CD4-positive, alpha-beta memory T cell (primary cell): Measurements from ENCODE around the gene ANKRD30B. TPM values are rescaled to one million over a fixed set of nuclear protein-coding genes. Genes with fewer than 3 reads are reported as not detected.
"Not testable (repeated sequence)": the region's sequence is repeated elsewhere in the genome, so short reads cannot be mapped to it uniquely, and the experiment has no call there.

Source experiments
- CTCF ChIA-PET: fragments of 350-600 bp; sonication (Branson Sonifier 250); formaldehyde crosslinking; loops from one replicate; lab custom pipeline; 2021; ENCODE audit warnings: inconsistent platforms; ENCODE audit not compliant: partially characterized antibody; lab: Charles Lee
- POLR2A ChIA-PET: fragments of 350-600 bp; sonication (Branson Sonifier 250); formaldehyde crosslinking; loops from one replicate; lab custom pipeline; 2021; ENCODE audit not compliant: partially characterized antibody; lab: Charles Lee
- DNase-seq, 5 donors: peaks; one replicate each; pipeline versions ENCODE4 v3.0.0 to v3.0.0-alpha.2; 2020 to 2022; ENCODE audit warnings: mixed read lengths in 1 of 5
- H3K27ac ChIP-seq: one replicate; pipeline ENCODE4 v1.7.0; 2013; ENCODE audit warnings: low read depth, low read length
- H3K27me3 ChIP-seq: 2 replicates; pipeline ENCODE4 v1.7.0; 2013; ENCODE audit warnings: mild to moderate bottlenecking, low read length, moderate library complexity; ENCODE audit not compliant: insufficient read depth
- H3K36me3 ChIP-seq: 2 replicates; pipeline ENCODE4 v1.7.0; 2013; ENCODE audit warnings: mild to moderate bottlenecking, low read length, moderate library complexity; ENCODE audit not compliant: insufficient read depth
- H3K4me1 ChIP-seq: 2 replicates; pipeline ENCODE4 v1.7.0; 2013; ENCODE audit warnings: mild to moderate bottlenecking, low read length, moderate library complexity; ENCODE audit not compliant: insufficient read depth
- H3K4me3 ChIP-seq, 2 donors: one replicate each; pipeline ENCODE4 v1.7.0; 2013; ENCODE audit warnings: low read length in 2 of 2, mild to moderate bottlenecking in 1 of 2
- H3K9me3 ChIP-seq, 2 donors: one replicate each; pipeline ENCODE4 v1.7.0; 2013; ENCODE audit warnings: low read length in 2 of 2, control low read depth in 1 of 2; ENCODE audit not compliant: control insufficient read depth in 1 of 2
- H3K27ac Mint-ChIP-seq, 7 donors: one replicate each; pipeline ENCODE4 v1.8.0; 2020 to 2021; ENCODE audit warnings: mixed read lengths in 7 of 7, mild to moderate bottlenecking in 6 of 7, inconsistent platforms in 3 of 7, moderate library complexity in 3 of 7
- H3K27me3 Mint-ChIP-seq, 2 donors: one replicate each; pipeline ENCODE4 v1.8.0; 2020 to 2021; ENCODE audit warnings: mixed read lengths in 2 of 2
- H3K36me3 Mint-ChIP-seq, 2 donors: one replicate each; pipeline ENCODE4 v1.8.0; 2020 to 2021; ENCODE audit warnings: mixed read lengths in 2 of 2, inconsistent platforms in 1 of 2, mild to moderate bottlenecking in 1 of 2
- H3K4me1 Mint-ChIP-seq, 4 donors: one replicate each; pipeline ENCODE4 v1.8.0; 2020 to 2021; ENCODE audit warnings: mixed read lengths in 4 of 4, mild to moderate bottlenecking in 1 of 4
- H3K4me3 Mint-ChIP-seq, 8 donors: one replicate each; pipeline ENCODE4 v1.8.0; 2020 to 2021; ENCODE audit warnings: mixed read lengths in 8 of 8, mild to moderate bottlenecking in 7 of 8, moderate library complexity in 6 of 8, inconsistent platforms in 3 of 8
- H3K9me3 Mint-ChIP-seq, 8 donors: one replicate each; pipeline ENCODE4 v1.8.0; 2020 to 2021; ENCODE audit warnings: mixed read lengths in 8 of 8, mild to moderate bottlenecking in 5 of 8, inconsistent platforms in 3 of 8, moderate library complexity in 1 of 8
- intact Hi-C: fragments of 100-400 bp; cut with micrococcal nuclease; formaldehyde crosslinking; loops from one replicate; pipeline ENCODE4 v1.15.1; 2023
- polyA plus RNA-seq, 2 donors: library from polyadenylated mRNA; unstranded; fragments of 300-500 nt; fragmentation: Illumina TruSeq; gene quantifications; one replicate each; pipeline ENCODE4 v1.2.3, GENCODE V29; 2021
- total RNA-seq, 2 experiments: library from RNA; stranded (reverse); gene quantifications; one replicate each; pipeline ENCODE4 v1.2.3, GENCODE V29; 2021

The ANKRD30B gene
- total and polyA plus RNA-seq, 4 experiments from 2014 or later: 0.07 TPM; not detected in 3

DNA sequence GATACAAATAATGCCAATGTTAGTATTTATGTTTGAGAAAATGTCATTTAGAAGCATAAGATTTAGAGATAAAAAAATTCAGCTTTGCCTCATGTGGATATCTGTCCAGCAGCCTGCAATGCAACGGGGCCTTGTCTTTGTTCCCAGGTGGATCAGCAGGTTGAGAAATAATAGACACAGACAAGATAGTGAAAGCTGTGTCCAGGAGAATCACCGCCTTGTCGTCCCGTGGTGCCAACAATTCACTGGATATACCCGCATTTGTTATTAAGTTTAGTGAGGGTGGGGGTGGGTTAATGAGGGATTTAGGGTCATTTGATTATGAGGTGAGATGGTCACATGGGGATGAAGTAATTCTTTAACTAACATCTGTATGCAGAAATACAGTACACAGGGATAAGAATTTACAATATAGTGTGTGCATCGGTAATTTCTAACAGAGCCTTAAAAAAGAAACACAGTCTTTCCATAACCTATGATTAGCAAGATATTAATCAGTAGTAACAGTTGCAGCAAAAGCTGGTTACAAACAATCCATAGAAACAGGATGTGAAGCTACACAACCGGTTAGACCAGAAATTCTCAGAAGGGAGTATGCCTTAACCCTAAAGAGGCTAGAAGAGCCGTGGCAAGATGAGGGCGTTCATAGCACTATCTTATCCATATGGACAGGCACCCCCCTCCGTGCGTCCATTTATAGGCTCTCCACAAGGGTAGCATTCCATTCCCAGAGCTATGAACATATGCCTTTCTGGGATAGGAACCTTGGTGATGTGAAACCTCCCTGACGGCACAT lies 50.2 kb downstream of the ANKRD30B start:
- H3K4me3 Mint-ChIP-seq, intact Hi-C loops: not testable (repeated sequence)

DNA sequence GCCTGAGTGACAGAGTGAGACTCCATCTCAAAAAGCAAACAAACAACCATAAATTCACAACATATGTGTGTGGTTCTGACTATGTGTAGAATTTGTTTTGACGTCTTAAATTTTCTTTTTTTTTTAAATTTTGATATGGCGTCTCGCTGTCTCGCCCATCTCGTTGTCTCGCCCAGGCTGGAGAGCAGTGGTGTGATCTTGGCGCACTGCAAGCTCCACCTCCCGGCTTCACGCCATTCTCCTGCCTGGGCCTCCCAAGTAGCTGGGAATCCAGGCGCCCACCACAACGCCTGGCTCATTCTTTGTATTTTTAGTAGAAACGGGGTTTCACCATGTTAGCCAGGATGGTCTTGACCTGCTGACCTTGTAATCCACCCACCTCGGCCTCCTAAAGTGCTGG lies 63.1 kb downstream of the ANKRD30B start:
- intact Hi-C loops, H3K4me1 ChIP-seq, H3K27me3 Mint-ChIP-seq, DNase-seq, H3K36me3 ChIP-seq, H3K4me3 ChIP-seq, CTCF ChIA-PET, H3K27ac Mint-ChIP-seq, H3K36me3 Mint-ChIP-seq, H3K27ac ChIP-seq, H3K27me3 ChIP-seq, H3K4me3 Mint-ChIP-seq, POLR2A ChIA-PET, H3K4me1 Mint-ChIP-seq, H3K9me3 ChIP-seq: not testable (repeated sequence)
- peaks cover 0 to 13% (median 4%) of the 10 kb centered on the region in 8 donors for H3K9me3 Mint-ChIP-seq

More for the DNA sequence above, 50.2 kb downstream of the ANKRD30B start:
- H3K36me3 Mint-ChIP-seq, H3K27me3 ChIP-seq, CTCF ChIA-PET, H3K27me3 Mint-ChIP-seq, H3K4me1 ChIP-seq, H3K4me3 ChIP-seq, POLR2A ChIA-PET, DNase-seq, H3K27ac Mint-ChIP-seq, H3K9me3 ChIP-seq, H3K4me1 Mint-ChIP-seq, H3K27ac ChIP-seq, H3K36me3 ChIP-seq: not testable (repeated sequence)
- peaks cover 0 to 16% (median 10%) of the 10 kb centered on the region in 8 donors for H3K9me3 Mint-ChIP-seq

DNA sequence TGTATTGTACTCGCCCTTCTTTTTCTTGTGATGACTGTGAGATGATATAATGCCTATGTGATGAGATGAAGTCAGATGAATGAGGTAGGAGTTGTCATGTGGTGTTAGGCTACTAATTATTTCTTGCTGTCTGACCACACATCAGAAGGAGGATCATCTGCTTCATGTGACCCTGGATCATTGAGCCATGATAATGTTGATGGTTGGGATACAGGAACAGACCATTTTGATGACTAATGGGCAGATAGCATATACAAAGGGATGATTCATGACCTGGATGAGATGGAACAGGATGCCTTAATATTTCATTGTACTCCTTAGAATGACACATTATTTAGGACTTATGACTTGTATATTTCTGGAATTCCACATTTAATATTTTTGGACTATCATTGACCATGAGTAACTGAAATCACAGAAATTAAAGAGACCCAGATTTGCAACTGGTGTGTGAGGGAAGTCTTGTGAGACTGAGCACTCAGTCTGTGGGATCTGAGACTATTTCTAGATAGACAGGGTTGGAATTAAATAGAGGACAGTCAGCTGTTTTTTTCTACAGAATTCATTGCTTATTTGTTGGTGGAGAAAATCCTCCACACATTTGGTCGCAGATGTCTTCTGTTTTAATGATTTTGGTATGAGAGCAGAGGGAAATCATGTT lies 79.1 kb downstream of the ANKRD30B start:
- H3K27ac Mint-ChIP-seq, H3K9me3 ChIP-seq, H3K27me3 Mint-ChIP-seq, H3K4me3 Mint-ChIP-seq, H3K4me1 ChIP-seq, H3K9me3 Mint-ChIP-seq, DNase-seq, H3K36me3 Mint-ChIP-seq, H3K4me3 ChIP-seq, POLR2A ChIA-PET, intact Hi-C loops, H3K27me3 ChIP-seq, H3K27ac ChIP-seq, H3K36me3 ChIP-seq, CTCF ChIA-PET, H3K4me1 Mint-ChIP-seq: not testable (repeated sequence)

DNA sequence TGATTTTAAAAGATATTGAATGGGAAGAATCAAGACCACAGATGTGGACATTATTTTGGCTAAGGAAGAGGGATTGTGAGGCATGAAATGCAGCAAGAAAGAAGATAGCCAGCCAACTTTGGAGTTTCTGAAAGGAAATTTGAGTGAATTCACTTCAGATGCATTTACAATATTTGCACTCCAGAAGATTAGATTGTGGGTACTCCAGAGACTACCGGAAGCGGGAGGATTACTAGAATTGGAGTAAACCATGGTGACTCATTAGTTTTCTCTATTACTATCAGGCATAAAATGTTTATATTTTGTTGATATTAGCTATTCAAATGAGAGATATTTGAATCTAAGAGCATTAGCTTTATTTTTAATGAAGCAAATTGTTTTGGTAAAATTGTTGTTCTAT lies 93.6 kb downstream of the ANKRD30B start:
- H3K9me3 ChIP-seq, H3K27ac Mint-ChIP-seq, H3K4me3 ChIP-seq, POLR2A ChIA-PET, DNase-seq, H3K27me3 ChIP-seq, CTCF ChIA-PET, intact Hi-C loops, H3K9me3 Mint-ChIP-seq, H3K36me3 Mint-ChIP-seq, H3K27ac ChIP-seq, H3K36me3 ChIP-seq, H3K4me1 Mint-ChIP-seq, H3K4me1 ChIP-seq, H3K27me3 Mint-ChIP-seq, H3K4me3 Mint-ChIP-seq: not testable (repeated sequence)

DNA sequence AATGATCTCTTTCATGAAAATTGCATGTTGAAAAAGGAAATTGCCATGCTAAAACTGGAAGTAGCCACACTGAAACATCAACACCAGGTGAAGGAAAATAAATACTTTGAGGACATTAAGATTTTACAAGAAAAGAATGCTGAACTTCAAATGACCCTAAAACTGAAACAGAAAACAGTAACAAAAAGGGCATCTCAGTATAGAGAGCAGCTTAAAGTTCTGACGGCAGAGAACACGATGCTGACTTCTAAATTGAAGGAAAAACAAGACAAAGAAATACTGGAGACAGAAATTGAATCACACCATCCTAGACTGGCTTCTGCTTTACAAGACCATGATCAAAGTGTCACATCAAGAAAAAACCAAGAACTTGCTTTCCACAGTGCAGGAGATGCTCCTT lies 103.6 kb downstream of the ANKRD30B start:
- H3K4me1 ChIP-seq, POLR2A ChIA-PET, H3K9me3 Mint-ChIP-seq, H3K4me1 Mint-ChIP-seq, H3K36me3 ChIP-seq, H3K4me3 ChIP-seq, H3K27ac ChIP-seq, intact Hi-C loops, CTCF ChIA-PET, H3K9me3 ChIP-seq, H3K4me3 Mint-ChIP-seq, H3K27ac Mint-ChIP-seq, H3K27me3 ChIP-seq, DNase-seq, H3K36me3 Mint-ChIP-seq, H3K27me3 Mint-ChIP-seq: not testable (repeated sequence)

DNA sequence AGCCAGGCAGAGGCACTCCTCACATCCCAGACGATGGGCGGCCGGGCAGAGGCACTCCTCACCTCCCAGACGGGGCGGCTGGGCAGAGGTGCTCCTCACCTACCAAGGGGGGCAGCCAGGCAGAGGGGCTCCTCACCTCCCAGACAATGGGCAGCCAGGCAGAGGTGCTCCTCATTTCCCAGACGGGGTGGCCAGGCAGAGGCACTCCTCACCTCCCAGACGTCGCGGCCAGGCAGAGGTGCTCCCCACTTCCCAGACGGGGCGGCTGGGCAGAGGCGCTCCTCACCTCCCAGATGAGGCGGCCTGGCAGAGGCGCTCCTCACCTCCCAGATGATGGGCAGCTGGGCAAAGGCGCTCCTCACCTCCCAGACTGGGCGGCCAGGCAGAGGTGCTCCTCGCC lies 107.7 kb downstream of the ANKRD30B start:
- H3K9me3 Mint-ChIP-seq, H3K4me1 ChIP-seq, H3K27me3 Mint-ChIP-seq, intact Hi-C loops, H3K27ac ChIP-seq, H3K4me3 ChIP-seq, H3K9me3 ChIP-seq, H3K4me3 Mint-ChIP-seq, H3K27me3 ChIP-seq, H3K36me3 ChIP-seq, H3K4me1 Mint-ChIP-seq, CTCF ChIA-PET, POLR2A ChIA-PET, H3K27ac Mint-ChIP-seq, DNase-seq, H3K36me3 Mint-ChIP-seq: not testable (repeated sequence)

DNA sequence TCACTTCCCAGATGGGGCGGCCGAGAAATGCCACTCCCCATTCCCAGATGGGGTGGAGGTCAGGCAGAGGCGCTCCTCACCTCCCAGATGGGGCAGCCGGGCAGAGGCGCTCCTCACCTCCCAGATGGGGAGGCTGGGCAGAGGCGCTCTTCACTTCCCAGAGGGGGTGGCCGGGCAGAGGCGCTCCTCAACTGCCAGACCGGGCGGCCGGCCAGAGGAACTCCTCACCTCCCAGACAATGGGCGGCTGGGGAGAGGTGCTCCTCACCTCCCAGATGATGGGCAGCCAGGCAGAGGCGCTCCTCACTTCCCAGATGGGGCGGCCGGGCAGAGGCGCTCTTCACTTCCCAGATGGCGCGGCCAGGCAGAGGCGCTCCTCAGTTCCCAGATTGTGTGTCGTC lies 108.3 kb downstream of the ANKRD30B start:
- H3K4me3 Mint-ChIP-seq, H3K9me3 ChIP-seq, H3K4me1 ChIP-seq, H3K36me3 ChIP-seq, H3K27me3 ChIP-seq, DNase-seq, H3K36me3 Mint-ChIP-seq, intact Hi-C loops, H3K4me1 Mint-ChIP-seq, CTCF ChIA-PET, H3K27ac Mint-ChIP-seq, H3K4me3 ChIP-seq, POLR2A ChIA-PET, H3K9me3 Mint-ChIP-seq, H3K27me3 Mint-ChIP-seq, H3K27ac ChIP-seq: not testable (repeated sequence)
